Stomach (tissue), 9 donors: Measurements from ENCODE around the gene HAAO. TPM values are rescaled to one million over a fixed set of nuclear protein-coding genes. Genes with fewer than 3 reads are reported as not detected.

Source experiments
- DNase-seq, 2 donors: peaks; one replicate each; pipeline versions ENCODE4 v3.0.0 to v3.0.0-alpha.2; 2013 to 2019
- H3K27ac ChIP-seq, 5 donors: fragments of 200-600 bp in 4 of 5; sonication (generic) in 4 of 5; one replicate each; pipeline ENCODE4 v1.5.1; 2013 to 2019; ENCODE audit warnings: mild to moderate bottlenecking in 1 of 5, moderate library complexity in 1 of 5
- H3K27me3 ChIP-seq, 3 donors: fragments of 200-600 bp; sonication (generic); one replicate each; pipeline ENCODE4 v1.5.1; 2017 to 2019; ENCODE audit warnings: mixed run types in 1 of 3
- H3K36me3 ChIP-seq, 4 donors: fragments of 200-600 bp; sonication (generic); 1 replicate in 3 of 4; 2 replicates in 1 of 4; pipeline ENCODE4 v1.5.1; 2016 to 2019
- H3K4me1 ChIP-seq, 4 donors: fragments of 200-600 bp; sonication (generic); one replicate each; pipeline ENCODE4 v1.5.1; 2016 to 2019
- H3K4me3 ChIP-seq, 4 donors: fragments of 200-600 bp; sonication (generic) in 3 of 4; one replicate each; pipeline ENCODE4 v1.5.1; 2016 to 2019; ENCODE audit warnings: mild to moderate bottlenecking in 1 of 4
- H3K9me3 ChIP-seq, 4 donors: fragments of 200-600 bp; sonication (generic); one replicate each; pipeline ENCODE4 v1.5.1; 2016 to 2019
- CTCF ChIP-seq, 7 experiments: fragments of 450-650 bp in 4 of 7; fragments of 200-600 bp in 3 of 7; sonication (generic) in 3 of 7; IDR thresholded peaks; one replicate each; pipeline ENCODE4 v1.5.1; 2016 to 2019; ENCODE audit warnings: antibody characterized with exemption in 7 of 7, control low read depth in 2 of 7, mild to moderate bottlenecking in 1 of 7
- EP300 ChIP-seq: sonication (generic); formaldehyde crosslinking; IDR thresholded peaks from one replicate; pipeline ENCODE4 v1.6.1; 2017; ENCODE audit warnings: antibody characterized with exemption
- POLR2A ChIP-seq, 4 donors: fragments of 450-650 bp; IDR thresholded peaks; one replicate each; pipeline ENCODE4 v1.6.1; 2016; ENCODE audit warnings: antibody characterized with exemption in 4 of 4, control low read depth in 2 of 4, mild to moderate bottlenecking in 1 of 4, moderate library complexity in 1 of 4
- POLR2AphosphoS5 ChIP-seq, 3 donors: sonication (generic); formaldehyde crosslinking; IDR thresholded peaks; one replicate each; pipeline ENCODE4 v1.6.1; 2016; ENCODE audit warnings: antibody characterized with exemption in 3 of 3
- WGBS, 5 donors: extraction: QIAGEN DNeasy Blood & Tissue Kit in 3 of 5; methylation state at CpG; one replicate each; pipeline versions ENCODE4 v1.1.5 to v1.1.7; 2013 to 2018; 5-methylcytosine and 5-hydroxymethylcytosine counted together
- intact Hi-C: fragments of 100-400 bp; cut with DNase I; formaldehyde crosslinking; loops from one replicate; pipeline ENCODE4 v1.15.1; 2023; ENCODE audit warnings: low total_unique reads
- polyA plus RNA-seq, 3 donors: library from polyadenylated mRNA; stranded (reverse); fragments of 200-250 nt; gene quantifications; one replicate each; pipeline ENCODE4 v1.2.3, GENCODE V29; 2013
- total RNA-seq, 5 donors: library from RNA; depleted of rRNA; stranded (reverse); fragments of >200 nt; gene quantifications; one replicate each; pipeline versions ENCODE4 v1.1.0 to v1.2.3, GENCODE V29; 2014 to 2016
- donor health status: healthy with polysubstance abuse.
- donor health status: Bipolar disorder and iron deficiency.
- donor health status: healthy.

HAAO gene
- total and polyA plus RNA-seq, 8 donors, result 0.89 to 23.5 (median 12.7) TPM; not detected in 2

- Histone ChIP-seq H3K9me3 (no peaks in the 10 kb centered on the region), H3K4me3 (no peak overlapping the region), H3K4me1 (peaks cover 0 to 9% (median 4%) of the 10 kb centered on the region in 4 donors), H3K36me3 (peaks cover 0 to 19% (median 4%) of the 10 kb centered on the region in 4 donors), H3K27ac (no peak overlapping the region), H3K27me3 (no peaks in the 10 kb centered on the region)
- peak in 1 of 2 donors; percentile 0 for DNase-seq
- 83 to 95% (median 94%) methylated on average over 8 to 9 of the region's 9 CpGs for WGBS, 5 donors
- intact Hi-C loops, result no loop called here
- TF ChIP-seq POLR2A (IDR thresholded peaks at IDR 0.05) (no peak), EP300 (no peak), CTCF (IDR thresholded peaks at IDR 0.05) (no peak), POLR2AphosphoS5 (IDR thresholded peaks at IDR 0.05) (no peak)
Measured at GRCh38 chr2:42783511-42783910, 8.9 kb downstream of the HAAO start.

DNA sequence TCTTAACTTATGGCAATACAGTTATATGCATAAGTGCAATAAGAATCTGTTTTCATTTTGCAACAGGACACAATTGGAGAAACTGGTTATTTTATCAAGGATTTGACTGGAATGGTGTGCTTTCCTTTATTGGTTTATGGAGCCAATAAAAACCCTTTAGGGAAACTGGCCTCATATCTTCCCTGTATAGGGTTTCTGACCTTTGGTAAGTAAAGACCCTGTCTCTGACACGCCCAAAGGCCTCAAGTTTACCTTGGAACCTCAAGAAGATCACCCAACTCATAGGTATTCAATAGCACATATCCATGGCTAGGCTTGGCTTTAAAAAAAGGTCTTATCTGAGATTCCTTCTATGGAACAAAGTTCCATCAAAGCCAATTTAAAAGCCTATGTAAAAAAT is 11.2 kb downstream of the HAAO start:
- no peaks in the 10 kb centered on the region for H3K27me3 ChIP-seq
- DNase-seq, result no peak
- WGBS, 5 donors, result 57 to 86% (median 80%) methylated on average over 1 of the region's 1 CpG
- no peaks in the 10 kb centered on the region for H3K4me1 ChIP-seq
- peaks cover 0 to 19% (median 4%) of the 10 kb centered on the region in 4 donors for H3K36me3 ChIP-seq
- H3K27ac ChIP-seq, result no peak overlapping the region
- H3K9me3 ChIP-seq, result no peaks in the 10 kb centered on the region
- intact Hi-C loops, result no loop called here
- TF ChIP-seq POLR2A (IDR thresholded peaks at IDR 0.05), result no peak
- no peak for TF ChIP-seq POLR2AphosphoS5 (IDR thresholded peaks at IDR 0.05)
- no peak for TF ChIP-seq EP300
- TF ChIP-seq CTCF (IDR thresholded peaks at IDR 0.05), result no peak
- no peak overlapping the region for H3K4me3 ChIP-seq

GRCh38 chr2:42777883-42778805 is 14.2 kb downstream of the HAAO start:
- no peak for DNase-seq
- WGBS, 5 donors, result 76 to 90% (median 85%) methylated on average over 3 of the region's 3 CpGs

GRCh38 chr2:42775810-42776209 is 16.6 kb downstream of the HAAO start:
- H3K27ac ChIP-seq, result no peak overlapping the region
- intact Hi-C loops, result no loop called here

More at GRCh38 chr2:42777883-42778805, 14.2 kb downstream of the HAAO start:
- Histone ChIP-seq H3K27me3 (no peaks in the 10 kb centered on the region), H3K36me3 (peaks cover 0 to 14% (median 4%) of the 10 kb centered on the region in 4 donors), H3K27ac (peak overlapping the region in 1 of 5 donors; percentile 32), H3K9me3 (no peaks in the 10 kb centered on the region), H3K4me1 (peaks cover 0 to 10% (median 0%) of the 10 kb centered on the region in 4 donors), H3K4me3 (no peak overlapping the region)
- TF ChIP-seq POLR2A (IDR thresholded peaks at IDR 0.05), result no peak
- no peak for TF ChIP-seq CTCF (IDR thresholded peaks at IDR 0.05)
- no peak for TF ChIP-seq POLR2AphosphoS5 (IDR thresholded peaks at IDR 0.05)
- TF ChIP-seq EP300, result no peak
- intact Hi-C loops, result no loop called here

More at GRCh38 chr2:42775810-42776209, 16.6 kb downstream of the HAAO start:
- Histone ChIP-seq H3K36me3 (peaks cover 0 to 2% (median 0%) of the 10 kb centered on the region in 4 donors), H3K27me3 (no peaks in the 10 kb centered on the region), H3K9me3 (no peaks in the 10 kb centered on the region), H3K4me1 (peaks cover 0 to 10% (median 0%) of the 10 kb centered on the region in 4 donors), H3K4me3 (no peak overlapping the region)
- 24 to 61% (median 32%) methylated on average over 3 of the region's 3 CpGs for WGBS, 5 donors
- no peak for DNase-seq
- TF ChIP-seq POLR2A (IDR thresholded peaks at IDR 0.05), result no peak
- TF ChIP-seq EP300, result no peak
- TF ChIP-seq CTCF (IDR thresholded peaks at IDR 0.05), result no peak
- TF ChIP-seq POLR2AphosphoS5 (IDR thresholded peaks at IDR 0.05), result no peak
